ENCODE results near the gene NR5A2.
A peak's percentile ranks its signal among the peaks of the same experiment; 100 is the strongest.

NR5A2 gene

GRCh38 chr1:200124309-200124708 lies 96.8 kb downstream of the NR5A2 start:
- no peak for DNase-seq (ENCODE audit: low read depth)

DNA sequence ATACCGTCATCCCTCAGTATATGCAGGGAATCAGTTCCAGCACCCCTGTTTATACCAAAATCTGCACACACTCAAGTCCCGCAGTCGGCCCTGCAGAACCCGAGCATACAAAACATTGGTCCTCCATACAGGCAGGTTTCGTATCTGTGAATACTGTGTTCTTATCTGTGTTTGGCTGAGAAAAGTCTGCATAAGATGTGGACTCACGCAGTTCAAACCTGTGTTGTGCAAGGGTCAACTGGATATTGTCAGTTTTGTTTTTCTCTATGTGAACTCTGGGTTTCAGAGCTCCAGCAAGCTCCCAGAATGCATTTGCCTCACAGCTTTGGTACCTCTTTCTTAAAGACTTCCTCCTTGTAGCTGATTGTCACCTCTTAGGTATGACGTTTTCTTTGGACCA lies 100.6 kb downstream of the NR5A2 start:
- DNase-seq (ENCODE audit: low read depth) = no peak

- no peak for DNase-seq (ENCODE audit: low read depth)
These were observed 101.7 kb downstream of the NR5A2 start for GRCh38 chr1:200128944-200129879.

DNA sequence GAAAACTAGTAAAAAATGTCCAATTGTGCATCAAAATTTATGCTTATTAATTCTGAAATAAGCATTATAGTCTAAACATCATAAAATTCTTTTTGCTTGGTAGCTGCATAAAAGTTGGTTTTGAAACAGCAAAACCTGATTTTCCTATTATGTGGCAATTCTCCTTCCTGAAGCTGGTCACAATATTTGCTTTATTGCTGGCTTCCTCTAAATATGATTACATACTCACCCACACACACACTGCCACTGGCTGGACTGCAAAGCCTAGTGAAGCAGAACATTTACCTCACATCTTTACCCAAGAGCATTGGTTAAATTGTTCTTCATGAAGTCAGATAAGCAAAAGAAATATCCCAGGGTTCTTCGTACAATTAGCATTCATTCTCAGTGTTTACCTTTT lies 103.0 kb downstream of the NR5A2 start:
- DNase-seq (ENCODE audit: low read depth) = no peak

GRCh38 chr1:200131551-200132125 lies 104.1 kb downstream of the NR5A2 start:
- no peak for DNase-seq (ENCODE audit: low read depth)

- DNase-seq (ENCODE audit: low read depth) = no peak
These were observed 105.6 kb downstream of the NR5A2 start for GRCh38 chr1:200133123-200133522.

- DNase-seq (ENCODE audit: low read depth) = no peak
These were observed 106.6 kb downstream of the NR5A2 start for GRCh38 chr1:200134116-200134515.

DNA sequence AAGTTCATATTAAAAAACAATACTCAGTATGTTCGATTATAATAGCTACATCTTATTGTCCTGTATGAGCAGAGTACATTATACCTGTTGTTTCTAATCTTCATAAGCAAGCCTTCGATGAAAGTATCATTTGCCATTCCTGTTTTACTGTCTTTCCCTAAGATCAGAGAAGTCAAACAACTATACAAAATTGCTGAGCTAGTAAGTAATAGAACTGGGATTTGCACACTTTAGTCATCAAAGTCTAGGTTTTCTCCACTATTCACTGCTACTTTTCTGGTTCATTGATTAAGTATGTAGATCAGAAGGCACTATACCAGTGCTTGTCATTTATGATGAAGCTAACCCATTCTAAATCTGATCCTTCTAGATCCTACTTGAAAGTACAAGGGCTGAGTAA lies 108.9 kb downstream of the NR5A2 start:
- DNase-seq (ENCODE audit: low read depth) = no peak

- peak; percentile 38 for DNase-seq (ENCODE audit: low read depth)
These were observed 112.2 kb downstream of the NR5A2 start for GRCh38 chr1:200139661-200140250.

DNA sequence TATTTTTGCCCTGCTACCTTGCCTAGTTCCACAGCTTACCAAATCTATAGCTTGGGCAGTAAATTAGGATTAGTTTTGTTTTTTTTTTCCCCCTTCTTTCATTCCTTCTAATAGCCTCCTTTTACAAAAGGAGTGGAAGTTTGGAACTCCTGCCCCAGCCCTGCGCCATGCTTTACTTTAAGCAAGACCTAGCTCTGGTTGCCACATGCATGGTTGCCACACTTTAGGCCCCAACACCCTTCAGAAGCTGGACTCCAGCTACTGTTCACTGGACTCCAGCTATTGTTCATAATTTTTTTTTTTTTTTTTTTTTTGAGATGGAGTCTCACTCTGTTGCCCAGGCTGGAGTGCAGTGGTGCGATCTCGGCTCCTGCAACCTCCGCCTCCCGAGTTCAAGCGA lies 115.8 kb downstream of the NR5A2 start:
- DNase-seq (ENCODE audit: low read depth) = no peak

- no peak for DNase-seq (ENCODE audit: low read depth)
These were observed 118.6 kb downstream of the NR5A2 start for GRCh38 chr1:200146100-200146499.

DNA sequence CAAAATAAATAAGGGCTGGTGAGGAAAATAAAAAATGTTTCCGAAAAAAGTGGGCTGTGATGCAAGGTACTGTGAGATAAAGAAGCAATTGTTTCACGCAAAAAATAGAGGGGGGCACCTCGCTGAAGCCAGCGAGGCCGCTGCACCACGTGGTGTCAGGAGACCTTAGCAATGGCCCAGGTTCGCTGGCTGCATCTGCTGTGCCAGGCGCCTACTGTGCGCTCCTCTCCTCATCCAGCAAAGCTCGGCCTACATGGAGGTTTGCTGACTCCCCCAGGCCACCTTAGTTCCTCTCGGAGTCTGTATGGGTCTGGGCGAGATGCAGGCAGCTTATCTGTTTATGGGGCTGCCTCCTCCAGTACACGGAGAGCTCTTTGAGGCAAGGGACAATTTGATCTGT lies 119.6 kb downstream of the NR5A2 start:
- DNase-seq (ENCODE audit: low read depth) = no peak

- DNase-seq (ENCODE audit: low read depth) = no peak
These were observed 120.2 kb downstream of the NR5A2 start for GRCh38 chr1:200147742-200148141.

- no peak for DNase-seq (ENCODE audit: low read depth)
These were observed 122.5 kb downstream of the NR5A2 start for GRCh38 chr1:200150006-200150405.

DNA sequence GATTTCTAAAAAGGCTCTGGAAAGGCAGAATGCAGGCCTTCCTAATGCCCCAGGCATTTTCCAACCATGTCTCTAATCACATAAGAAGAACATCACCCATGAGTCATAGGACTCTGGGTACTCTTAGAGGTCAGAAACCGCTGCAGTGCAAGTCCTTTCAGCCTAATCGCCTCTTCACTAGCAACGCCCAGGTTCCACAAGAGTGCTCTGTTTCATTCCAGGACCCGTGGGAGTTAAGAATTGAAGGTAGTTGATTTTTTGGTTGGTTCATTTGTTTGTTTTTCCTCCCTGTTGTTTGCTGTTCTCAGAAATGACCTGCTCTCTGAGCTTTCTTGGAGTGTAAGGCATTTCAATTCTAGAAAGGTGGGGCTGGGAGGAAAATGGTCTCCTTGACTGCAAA lies 123.2 kb downstream of the NR5A2 start:
- no peak for DNase-seq (ENCODE audit: low read depth)

DNA sequence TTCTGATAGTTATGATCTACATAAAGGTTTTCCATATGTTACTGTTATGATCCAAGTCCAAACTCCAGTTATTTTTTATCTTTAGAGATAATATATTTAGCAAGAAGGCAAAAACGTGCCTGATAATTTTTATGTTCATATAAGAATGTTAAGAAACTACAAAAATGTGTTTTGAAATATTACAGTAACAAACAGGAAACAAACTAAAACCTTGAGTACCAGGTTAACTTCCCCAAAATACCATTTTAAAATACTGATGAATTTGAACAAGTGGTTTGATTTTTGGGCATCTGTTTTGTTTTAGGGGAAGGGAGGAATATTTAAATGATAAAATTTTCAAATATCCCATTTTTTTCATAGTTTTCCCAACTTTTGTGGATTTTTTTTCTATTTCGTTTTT lies 124.8 kb downstream of the NR5A2 start:
- DNase-seq (ENCODE audit: low read depth) = no peak

DNA sequence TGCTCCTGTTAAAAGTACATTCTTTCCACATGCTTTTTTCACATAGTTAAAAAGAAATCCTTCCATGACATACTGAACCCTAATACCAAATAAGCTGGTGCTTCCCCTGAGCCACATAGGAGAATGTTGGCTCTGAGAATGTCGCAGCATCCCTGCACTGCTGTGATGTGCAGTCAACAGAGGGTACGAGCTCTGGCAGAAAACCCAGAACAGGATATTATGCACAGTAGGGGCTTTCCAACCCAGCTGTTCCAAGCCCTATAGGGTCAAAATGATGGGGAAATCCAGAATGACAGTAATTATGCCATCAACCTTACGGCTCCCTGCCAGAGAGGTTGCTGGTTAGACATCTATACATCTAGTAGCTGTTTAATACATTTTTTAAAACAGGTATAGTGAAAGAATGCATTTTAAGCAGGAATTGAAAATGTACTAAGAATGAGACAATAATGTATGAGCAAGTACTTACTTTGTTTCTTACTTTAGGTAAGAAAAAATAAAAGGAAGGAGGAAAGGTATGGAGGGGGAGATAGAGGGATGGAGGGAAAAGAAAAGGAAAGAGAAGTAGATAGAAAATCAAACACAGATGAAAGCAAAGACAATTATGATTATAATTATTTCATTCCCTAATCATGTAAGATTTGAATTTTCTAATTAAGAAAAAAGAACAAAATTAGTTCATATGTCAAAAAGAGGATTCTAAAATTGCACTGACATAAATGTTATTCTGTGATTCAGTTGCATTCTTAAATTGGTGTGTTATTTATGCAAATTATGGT lies 126.0 kb downstream of the NR5A2 start:
- no peak for DNase-seq (ENCODE audit: low read depth)

GRCh38 chr1:200154069-200154767 lies 126.7 kb downstream of the NR5A2 start:
- peak; percentile 94 for DNase-seq (ENCODE audit: low read depth)

- no peak for DNase-seq (ENCODE audit: low read depth)
These were observed 130.2 kb downstream of the NR5A2 start for GRCh38 chr1:200157715-200158114.

DNA sequence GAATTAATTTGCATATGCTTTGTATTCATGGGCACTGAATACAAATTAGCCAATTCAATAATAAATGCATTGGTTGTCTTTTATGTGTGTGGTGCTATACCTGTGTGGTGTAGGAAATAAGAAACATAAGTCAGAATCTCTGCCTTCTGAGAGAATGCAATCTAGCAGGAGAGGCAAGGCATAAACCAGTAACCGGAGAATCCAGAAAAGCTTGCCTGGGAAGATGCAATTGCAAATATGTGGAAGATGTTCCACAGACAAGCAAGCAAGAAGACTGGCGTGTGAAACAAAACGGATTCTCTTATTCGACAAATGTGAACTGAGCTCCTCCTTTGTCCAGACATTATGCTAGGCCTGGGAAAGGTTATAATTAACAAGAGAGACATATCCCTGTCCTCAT lies 134.3 kb downstream of the NR5A2 start:
- DNase-seq (ENCODE audit: low read depth) = no peak

GRCh38 chr1:200162258-200162657 lies 134.7 kb downstream of the NR5A2 start:
- DNase-seq (ENCODE audit: low read depth) = no peak

DNA sequence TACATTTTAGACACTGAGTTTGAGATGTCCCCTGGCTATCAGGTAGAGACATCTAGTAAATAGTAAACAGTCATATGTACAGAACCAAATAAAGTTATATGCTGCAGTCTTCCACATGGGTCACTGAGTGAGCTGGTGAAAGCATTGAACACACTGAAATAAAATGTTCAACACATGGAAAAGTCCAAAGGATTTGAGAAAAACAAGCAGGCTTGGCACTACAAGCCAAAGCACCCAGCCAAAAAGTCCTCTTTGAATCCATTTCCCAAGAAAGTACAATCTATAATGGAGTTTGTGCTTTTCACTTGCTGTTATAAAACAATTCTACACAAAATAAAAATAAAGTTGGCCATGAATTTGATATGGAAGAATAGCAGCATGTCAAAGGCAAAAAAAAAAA lies 135.4 kb downstream of the NR5A2 start:
- no peak for DNase-seq (ENCODE audit: low read depth)
